Fibroblast of pulmonary artery (primary cell): ENCODE measurements around the gene GJC2.

Experiments
- DNase-seq: peaks from one replicate; pipeline ENCODE4 v3.0.0-alpha.2; 2010; ENCODE audit warnings: low read depth
- H3K4me3 ChIP-seq: replicated peaks from 2 replicates; pipeline ENCODE4 v1.5.1; 2011; ENCODE audit warnings: low read depth, mild to moderate bottlenecking, control low read depth, low read length, moderate library complexity
- TF ChIP-seq, protein P1 (sequence below): IDR thresholded peaks from 2 replicates; pipeline ENCODE4 v1.5.1; 2011; ENCODE audit warnings: mild to moderate bottlenecking, control low read depth, low read length, inconsistent platforms; ENCODE audit errors: missing control alignments

Gene GJC2

DNA sequence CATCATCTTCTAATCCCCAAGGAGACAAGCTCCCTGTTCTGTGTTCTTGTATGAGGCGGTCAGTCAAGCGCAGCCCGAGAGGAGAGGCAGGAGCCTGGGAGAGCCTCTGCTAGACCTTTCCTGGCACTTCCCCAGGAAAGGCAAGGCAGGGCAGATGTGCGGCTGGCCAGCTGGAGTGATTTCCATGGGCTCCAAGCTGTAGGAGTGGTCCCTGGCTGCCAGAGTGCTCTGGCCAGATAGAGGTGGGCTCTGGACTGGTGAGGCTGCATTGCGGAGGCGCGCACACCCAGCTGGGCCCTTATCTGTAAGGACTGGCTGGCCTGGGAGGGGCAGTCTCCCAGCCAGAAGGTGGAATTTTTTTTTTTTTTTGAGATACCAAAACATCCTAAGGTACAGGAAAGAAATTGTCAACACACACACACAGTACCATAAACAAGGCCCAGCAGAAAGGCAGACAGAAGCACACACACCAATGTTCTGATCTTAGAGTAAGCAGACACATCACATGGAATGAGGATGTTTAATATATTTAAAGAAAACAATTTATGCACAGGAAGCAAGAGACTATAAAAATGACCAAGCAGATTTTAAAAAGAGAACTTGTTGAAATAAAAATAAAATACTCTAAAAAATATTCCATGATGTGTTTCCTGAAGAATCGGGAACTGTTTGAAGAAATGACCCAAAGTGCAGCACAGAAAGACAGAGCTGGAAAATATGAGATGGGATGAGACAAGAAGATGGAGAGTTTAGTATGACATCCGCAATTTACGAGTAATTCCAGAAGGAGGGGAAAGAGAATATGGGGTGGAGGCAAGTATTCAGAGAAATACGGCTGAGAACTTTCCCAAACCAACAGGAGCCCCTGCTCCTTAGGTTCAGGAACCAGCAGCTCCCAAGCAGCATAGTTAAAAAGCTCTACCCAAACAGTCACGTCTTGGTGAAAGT lies 29.3 kb downstream of the GJC2 start:
- DNase-seq = no peak
- TF ChIP-seq, protein P1, sequence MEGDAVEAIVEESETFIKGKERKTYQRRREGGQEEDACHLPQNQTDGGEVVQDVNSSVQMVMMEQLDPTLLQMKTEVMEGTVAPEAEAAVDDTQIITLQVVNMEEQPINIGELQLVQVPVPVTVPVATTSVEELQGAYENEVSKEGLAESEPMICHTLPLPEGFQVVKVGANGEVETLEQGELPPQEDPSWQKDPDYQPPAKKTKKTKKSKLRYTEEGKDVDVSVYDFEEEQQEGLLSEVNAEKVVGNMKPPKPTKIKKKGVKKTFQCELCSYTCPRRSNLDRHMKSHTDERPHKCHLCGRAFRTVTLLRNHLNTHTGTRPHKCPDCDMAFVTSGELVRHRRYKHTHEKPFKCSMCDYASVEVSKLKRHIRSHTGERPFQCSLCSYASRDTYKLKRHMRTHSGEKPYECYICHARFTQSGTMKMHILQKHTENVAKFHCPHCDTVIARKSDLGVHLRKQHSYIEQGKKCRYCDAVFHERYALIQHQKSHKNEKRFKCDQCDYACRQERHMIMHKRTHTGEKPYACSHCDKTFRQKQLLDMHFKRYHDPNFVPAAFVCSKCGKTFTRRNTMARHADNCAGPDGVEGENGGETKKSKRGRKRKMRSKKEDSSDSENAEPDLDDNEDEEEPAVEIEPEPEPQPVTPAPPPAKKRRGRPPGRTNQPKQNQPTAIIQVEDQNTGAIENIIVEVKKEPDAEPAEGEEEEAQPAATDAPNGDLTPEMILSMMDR = no peak

DNA sequence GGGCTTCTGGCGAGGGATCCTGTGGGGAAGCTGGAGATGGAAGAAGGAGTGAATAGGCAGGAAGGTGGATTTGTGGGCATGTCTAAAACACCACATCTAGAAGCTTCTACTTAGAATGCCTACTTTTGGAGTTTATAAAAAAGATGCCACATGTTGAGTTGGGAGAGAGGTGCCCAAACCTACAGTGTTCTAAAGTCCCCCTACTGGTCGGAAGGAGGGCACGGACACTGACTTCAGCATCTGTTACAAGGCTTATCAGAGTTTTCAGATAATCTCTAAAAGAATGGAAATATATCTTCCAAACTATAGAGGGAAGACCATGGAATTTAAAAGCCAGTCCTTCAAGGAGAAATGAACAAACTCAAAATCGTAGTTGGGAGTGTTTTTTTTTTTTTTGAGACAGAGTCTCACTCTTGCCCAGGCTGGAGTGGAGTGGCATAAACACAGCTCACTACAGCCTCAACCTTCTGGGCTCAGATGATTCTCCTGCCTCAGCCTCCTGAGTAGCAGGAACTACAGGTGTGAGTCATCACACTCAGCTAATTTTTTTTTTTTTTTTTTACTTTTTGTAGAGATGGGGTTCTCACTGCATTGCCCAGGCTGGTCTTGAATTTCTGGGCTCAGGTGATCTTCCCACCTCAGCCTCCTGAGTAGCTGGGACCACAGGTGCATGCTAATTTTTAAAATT lies 30.7 kb downstream of the GJC2 start:
- H3K4me3 ChIP-seq = no peak overlapping the region
- TF ChIP-seq, protein P1 = peak; percentile 33
- DNase-seq = no peak

More for the DNA sequence above, 29.3 kb downstream of the GJC2 start:
- H3K4me3 ChIP-seq = no peak overlapping the region

DNA sequence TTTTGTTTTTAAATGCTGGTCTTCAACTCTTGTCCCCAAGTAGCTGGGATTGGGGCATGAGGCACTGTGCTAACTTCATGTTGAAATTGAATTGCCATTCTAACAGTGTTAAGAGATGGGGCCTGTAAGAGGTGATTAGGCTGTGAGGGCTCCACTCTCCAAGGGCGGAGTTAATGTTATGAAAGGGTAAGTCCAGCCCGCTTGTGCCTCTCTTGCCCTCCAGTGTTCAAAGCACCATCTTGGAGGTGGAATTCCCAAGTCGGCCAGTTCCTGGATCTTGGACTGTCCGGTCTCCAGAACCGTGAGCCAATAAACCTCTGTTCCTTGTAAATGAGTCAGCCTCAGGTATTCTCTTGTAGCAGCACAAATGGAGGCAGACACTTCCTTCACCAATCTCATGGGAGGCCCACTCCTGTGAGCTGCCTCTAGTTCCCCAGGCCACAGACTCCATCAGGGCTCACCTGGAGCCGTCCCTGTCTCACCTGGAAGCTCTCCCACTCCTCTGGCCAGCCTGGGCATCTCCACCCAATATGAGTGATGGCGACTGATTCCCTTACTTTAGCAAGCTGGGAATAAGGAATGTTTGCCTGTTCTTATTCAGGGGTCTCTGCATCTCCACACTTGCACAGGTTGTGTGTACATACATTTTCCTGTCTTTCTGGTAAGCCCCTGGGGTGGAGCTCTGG lies 31.4 kb downstream of the GJC2 start:
- DNase-seq = no peak
- TF ChIP-seq, protein P1 = no peak
- no peak overlapping the region for H3K4me3 ChIP-seq

DNA sequence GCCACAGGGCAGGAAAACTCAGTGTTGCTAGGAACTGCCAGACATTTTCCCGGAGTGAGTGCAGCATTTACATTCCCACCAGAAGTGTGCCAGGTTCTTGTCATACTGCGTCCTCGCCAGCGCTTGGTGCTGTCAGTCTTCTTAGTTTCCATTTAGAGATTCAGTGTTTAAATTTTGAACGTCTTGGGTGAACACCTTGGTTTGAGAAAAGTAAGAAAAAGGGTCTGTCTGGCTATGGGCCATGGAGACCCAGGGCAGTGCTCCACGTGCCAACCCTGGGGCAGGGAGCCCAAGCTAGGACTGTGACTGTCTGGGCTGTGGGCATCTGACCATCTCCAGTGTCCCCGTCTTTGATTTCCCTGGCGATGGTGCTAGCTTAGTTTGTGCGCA lies 31.9 kb downstream of the GJC2 start:
- TF ChIP-seq, protein P1 = no peak
- H3K4me3 ChIP-seq = no peak overlapping the region
- no peak for DNase-seq

DNA sequence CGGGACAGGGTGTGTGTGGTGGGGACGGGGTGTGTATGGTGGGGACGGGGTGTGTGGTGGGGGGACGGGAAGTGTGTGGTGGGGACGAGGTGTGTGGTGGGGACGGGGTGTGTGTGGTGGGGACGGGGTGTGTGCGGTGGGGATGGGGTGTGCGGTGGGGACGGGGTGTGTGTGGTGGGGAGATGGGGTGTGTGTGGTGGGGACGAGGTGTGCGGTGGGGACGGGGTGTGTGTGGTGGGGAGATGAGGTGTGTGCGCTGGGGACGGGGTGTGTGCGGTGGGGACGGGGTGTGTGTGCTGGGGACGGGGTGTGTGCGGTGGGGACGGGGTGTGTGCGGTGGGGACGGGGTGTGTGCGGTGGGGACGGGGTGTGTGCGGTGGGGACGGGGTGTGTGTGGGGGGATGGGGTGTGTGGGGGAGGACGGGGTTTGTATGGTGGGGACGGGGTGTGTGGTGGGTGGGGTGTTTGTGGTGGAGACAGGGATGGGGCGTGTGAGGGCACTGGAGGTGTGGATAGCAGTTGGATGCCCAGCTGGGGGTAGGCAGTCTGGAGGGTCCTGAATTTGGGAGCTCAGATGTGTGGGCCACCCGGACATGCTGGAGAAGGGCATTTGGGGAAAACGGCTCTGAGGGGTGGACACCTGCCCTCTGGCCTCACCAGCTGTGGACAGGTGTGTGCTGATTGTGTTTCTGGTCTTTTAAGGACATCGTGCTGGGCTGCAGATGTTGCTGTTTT lies 32.7 kb downstream of the GJC2 start:
- TF ChIP-seq, protein P1 = no peak
- H3K4me3 ChIP-seq = no peak overlapping the region
- no peak for DNase-seq

DNA sequence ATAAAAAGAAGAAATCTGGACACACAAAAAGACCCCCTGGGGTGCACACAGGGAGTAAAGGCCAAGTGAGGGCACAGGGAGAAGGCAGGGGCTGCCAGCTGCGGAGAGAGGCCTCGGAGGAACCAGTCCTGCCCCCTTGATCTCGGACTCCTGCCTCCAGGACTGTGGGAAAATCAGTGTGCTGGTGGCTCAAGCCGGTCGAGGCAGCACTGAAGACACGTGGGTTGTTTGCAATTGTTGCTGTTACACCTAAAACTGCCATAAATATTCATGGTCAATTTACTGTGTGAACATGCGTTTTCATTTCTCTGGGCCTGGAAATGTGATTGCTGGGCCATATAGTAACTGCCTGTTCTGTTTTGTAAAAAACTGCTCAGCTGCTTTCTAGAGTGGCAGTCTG lies 34.4 kb downstream of the GJC2 start:
- TF ChIP-seq, protein P1 = no peak
- no peak for DNase-seq
- no peak overlapping the region for H3K4me3 ChIP-seq
